Stimulated activated CD4-positive, alpha-beta T cell treated with anti-CD3 and anti-CD28 coated beads, Interleukin-1b, Interleukin-23, amount 100 ng/mL, for 1 hour (primary cell): ENCODE data around the gene TRIM17.

Experiments
- DNase-seq, 2 donors: peaks; one replicate each; pipeline ENCODE4 v3.0.0-alpha.2; 2020; ENCODE audit warnings: low read depth in 2 of 2

Gene TRIM17

GRCh38 chr1:228401782-228402640 lies 14.7 kb downstream of the TRIM17 start:
- DNase-seq, result no peak

GRCh38 chr1:228400692-228401454 lies 15.8 kb downstream of the TRIM17 start:
- DNase-seq, result no peak

- DNase-seq, result no peak
These were observed 16.4 kb downstream of the TRIM17 start for GRCh38 chr1:228400237-228400651.

- no peak for DNase-seq
These were observed 17.0 kb downstream of the TRIM17 start for GRCh38 chr1:228399531-228400236.

- no peak for DNase-seq
These were observed 17.8 kb downstream of the TRIM17 start for GRCh38 chr1:228398741-228399461.

GRCh38 chr1:228397966-228398365 lies 18.7 kb downstream of the TRIM17 start:
- no peak for DNase-seq

GRCh38 chr1:228396770-228397662 lies 19.6 kb downstream of the TRIM17 start:
- DNase-seq, result no peak

GRCh38 chr1:228394571-228395394 lies 21.9 kb downstream of the TRIM17 start:
- no peak for DNase-seq

- no peak for DNase-seq
These were observed 22.7 kb downstream of the TRIM17 start for GRCh38 chr1:228393811-228394570.

- no peak for DNase-seq
These were observed 23.4 kb downstream of the TRIM17 start for GRCh38 chr1:228393268-228393701.

GRCh38 chr1:228392111-228392936 lies 24.3 kb downstream of the TRIM17 start:
- no peak for DNase-seq

GRCh38 chr1:228391411-228392020 lies 25.1 kb downstream of the TRIM17 start:
- no peak for DNase-seq

GRCh38 chr1:228390649-228391048 lies 26.0 kb downstream of the TRIM17 start:
- DNase-seq, result no peak

GRCh38 chr1:228387321-228387720 lies 29.3 kb downstream of the TRIM17 start:
- no peak for DNase-seq

- DNase-seq, result no peak
These were observed 31.4 kb downstream of the TRIM17 start for GRCh38 chr1:228385232-228385631.

GRCh38 chr1:228383773-228384172 lies 32.9 kb downstream of the TRIM17 start:
- DNase-seq, result no peak

GRCh38 chr1:228381356-228381755 lies 35.3 kb downstream of the TRIM17 start:
- no peak for DNase-seq

GRCh38 chr1:228379666-228380065 lies 37.0 kb downstream of the TRIM17 start:
- no peak for DNase-seq
